GM10847 (cell line): ENCODE measurements around the gene GRIN3B.

Experiments used
- POLR2A ChIP-seq: IDR thresholded peaks from 2 replicates; pipeline ENCODE4 v1.6.1; 2011; ENCODE audit not compliant: insufficient read length; ENCODE audit errors: extremely low read depth

Gene GRIN3B

DNA sequence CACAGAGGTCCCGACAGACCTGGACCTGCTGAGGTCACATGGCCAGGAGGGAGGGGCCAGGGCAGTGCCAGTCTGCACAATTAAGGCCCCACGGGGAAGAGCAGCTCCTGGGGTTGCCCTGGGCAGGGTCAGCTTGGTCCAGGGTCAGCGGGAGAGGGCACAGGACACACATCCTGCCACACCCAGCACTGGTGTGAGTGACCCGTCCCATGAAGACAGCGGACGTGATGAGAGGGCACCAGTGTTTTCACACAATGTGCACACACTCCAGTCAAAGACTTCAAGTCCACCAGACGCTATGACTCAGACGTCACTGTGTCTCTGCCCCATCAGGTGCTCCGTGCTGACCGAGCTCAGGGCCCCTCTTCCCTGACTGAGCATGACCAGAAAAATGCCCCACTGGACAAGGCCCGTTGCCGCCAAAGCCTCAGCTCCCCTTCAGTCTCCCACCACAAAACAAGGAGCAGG is 16.5 kb downstream of the GRIN3B start:
- no peak for TF ChIP-seq POLR2A

DNA sequence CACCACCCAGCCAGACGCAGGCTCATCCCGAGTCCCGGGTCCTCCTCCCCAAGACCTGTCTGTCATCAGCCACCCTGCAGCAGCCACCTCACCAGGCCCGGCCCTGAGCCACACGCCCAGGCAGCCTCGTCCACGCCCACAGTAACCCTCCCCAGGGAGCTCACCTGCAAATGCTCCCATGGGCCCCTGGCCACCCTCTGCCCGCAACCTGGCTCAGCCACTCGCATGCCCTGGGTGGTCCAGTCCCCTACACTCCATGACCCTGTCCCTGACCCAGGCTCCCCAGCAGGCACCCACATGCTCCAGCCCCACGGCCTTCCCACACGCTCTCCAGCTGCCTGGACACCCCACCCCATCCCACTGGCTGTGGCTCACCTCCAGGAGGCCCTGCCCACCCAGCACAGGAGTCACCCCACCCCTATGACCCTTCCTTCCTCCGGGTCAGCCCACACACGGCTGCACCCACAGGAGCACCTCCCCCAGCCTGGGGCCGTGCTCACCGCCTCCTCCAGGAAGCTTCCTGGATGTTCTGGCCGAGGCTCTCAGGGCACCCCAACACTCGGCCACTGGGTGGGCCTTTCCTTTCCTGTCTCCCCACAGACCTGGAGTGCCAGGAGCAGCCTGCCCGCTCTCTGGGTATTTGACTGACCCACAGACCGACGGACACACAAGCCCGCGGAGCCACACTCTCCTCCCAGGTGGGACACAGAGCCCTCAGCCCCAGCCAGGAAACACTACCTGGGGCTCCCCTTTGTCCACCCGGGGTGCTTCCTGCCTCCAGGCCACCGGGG is 17.1 kb downstream of the GRIN3B start:
- TF ChIP-seq POLR2A, result no peak

DNA sequence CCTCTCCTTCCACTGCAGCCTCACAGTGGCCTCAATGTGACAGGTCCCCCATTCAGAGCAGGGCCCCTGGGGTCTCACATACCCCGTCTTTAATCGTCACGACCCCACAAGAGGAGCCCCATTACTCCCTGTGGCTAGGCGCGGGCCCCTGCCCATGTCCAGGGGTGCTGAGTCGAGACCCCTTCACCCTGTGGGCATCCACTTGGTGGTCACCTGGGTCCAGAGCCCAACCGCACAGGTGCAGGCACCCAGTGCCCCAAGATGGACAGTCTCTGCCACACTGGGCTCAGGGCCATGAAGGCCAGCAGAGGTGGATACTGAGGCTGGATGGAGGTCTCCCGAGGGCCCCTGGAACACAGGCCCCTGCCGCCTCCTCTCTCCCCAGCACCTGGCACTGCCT is 17.7 kb downstream of the GRIN3B start:
- no peak for TF ChIP-seq POLR2A

DNA sequence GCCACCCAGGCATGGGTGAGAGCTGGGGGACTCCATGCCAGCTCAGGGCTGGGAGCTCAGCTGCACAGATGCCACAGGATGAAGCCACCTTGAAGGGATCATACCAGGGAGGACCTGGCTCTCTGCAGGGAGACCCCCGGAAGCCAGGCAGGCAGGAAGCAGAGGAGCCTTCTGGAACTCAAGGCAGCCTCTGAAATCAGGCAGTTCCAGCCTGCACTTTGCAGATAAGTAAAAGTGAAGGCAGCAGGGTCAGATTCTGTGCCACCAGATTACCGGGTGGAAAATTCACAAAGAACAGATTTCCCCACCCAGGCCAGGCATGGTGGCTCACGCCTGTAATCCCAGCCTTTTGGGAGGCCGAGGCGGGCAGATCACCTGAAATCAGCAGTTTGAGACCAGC is 18.2 kb downstream of the GRIN3B start:
- no peak for TF ChIP-seq POLR2A

DNA sequence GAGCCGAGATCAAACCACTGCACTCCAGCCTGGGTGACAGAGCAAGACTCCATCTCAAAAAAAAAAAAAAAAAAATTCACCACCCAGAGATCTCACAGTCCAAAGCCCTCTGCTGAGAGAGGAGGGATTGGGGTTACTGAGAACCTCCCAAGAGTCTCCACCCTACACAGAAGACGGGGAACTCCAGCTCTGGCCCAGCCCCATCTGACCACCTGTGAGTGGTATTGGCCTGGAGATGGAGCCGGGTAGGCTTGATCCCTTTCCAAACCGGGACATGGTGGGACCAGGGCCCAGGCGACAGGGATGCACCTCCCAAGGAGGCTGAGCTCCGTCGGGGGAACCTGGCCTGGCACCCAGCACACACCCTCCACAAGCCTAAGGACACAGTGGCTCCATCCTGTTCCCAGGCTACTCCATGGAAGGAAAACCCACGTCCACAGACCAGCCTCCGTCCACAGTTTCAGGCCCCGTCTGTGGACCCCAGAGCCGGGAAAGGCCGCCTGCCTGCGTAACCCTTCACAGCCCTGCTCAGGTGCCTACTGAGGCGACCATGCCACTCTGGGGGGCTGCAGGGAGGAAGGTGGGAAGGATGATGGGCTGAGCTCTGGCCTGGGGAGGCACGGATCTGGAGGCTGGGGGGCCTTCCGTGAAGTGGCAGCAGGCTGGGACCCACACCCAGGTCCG is 18.9 kb downstream of the GRIN3B start:
- TF ChIP-seq POLR2A, result no peak

DNA sequence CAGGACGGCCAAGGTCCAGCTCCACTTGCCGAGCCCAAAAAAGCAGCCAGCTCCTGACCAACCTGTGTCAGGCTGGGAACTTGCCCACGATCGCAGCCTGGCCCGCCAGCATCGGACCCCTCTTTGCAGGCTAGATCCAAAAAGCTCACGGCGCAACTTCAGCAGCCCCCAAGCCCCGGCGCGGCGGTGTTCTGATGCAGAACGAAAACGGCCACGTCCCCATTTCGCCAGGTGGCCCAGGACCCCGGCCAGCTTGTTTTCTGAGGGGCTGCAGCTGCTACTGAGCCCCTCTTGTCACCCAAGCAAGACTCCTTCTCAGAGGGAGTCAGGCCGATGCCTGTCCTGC is 19.4 kb downstream of the GRIN3B start:
- TF ChIP-seq POLR2A, result no peak

DNA sequence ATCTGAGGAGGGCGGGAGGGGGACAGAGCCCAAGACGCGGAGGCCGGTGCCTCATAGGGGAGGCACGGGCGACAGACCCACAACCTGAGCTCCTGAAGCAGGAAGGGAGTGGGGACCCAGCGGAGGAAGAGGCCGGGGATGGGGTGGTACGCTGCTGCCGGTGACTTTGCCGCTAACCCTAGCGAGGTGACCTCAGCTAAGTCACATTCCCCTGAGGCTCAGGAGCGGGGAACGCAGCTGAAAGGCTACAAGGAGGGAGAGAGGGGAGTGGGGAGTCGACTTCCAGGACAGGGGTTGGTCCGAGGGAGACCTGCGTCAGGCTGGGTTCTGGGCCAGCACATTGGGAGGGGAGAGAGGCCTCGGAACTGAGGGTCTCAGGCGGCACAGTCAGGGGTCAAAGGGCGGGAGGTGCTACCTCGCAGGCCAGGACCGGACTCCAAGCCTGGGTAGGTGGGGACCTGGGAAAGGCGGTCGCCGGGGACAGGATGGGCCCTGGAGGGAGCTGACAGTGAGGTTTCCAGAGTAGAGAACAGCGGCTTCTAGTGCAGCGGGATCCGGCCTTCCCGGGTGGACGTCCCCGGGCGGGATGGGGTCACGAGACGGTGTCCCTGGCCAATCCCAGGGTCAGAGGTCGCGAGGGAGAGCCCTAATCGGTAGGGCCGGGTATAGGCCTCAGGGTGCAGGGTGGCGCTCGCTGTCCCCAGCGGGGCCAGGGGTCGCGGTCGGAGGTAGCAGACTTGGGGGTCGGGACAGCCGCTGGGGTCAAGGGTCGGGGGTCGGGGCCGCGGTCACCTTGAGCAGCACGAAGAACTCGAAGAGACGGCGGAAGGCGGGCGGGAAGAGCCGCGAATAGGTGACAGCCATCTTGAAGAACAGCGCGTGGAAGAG is 20.0 kb downstream of the GRIN3B start:
- no peak for TF ChIP-seq POLR2A

DNA sequence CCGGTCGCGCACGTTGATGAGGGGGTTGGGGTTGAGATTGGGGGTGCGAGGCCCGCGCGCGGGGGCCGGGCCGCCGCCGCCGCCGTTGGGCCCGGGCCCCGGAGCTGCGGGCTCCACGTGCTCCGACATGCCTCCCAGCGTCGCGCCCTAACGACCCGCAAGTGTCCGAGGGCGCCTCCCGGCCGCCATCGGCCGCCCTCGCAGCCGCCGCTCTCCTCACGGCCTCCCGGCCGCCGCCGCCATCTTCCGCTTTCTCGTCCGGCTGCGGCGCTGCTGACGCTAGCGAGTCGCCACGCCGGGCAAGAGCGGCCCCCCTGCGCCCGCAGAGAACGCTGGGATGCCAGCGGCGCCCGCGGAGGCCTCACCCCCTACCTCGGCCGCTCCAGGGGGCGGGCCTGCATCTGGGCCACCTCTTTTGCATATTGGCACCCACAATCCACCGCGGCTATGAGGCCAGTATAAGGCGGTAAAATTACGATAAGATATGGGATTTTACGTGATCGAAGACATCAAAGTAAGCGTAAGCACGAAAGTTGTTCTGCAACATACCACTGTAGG is 20.7 kb downstream of the GRIN3B start, which contains the start of gene TMEM259:
TMEM259 (minus strand) TSS at position 256 of the 558 bp plus-strand sequence; CDS start at position 129, 127 bp downstream.
- peak; percentile 80 for TF ChIP-seq POLR2A

DNA sequence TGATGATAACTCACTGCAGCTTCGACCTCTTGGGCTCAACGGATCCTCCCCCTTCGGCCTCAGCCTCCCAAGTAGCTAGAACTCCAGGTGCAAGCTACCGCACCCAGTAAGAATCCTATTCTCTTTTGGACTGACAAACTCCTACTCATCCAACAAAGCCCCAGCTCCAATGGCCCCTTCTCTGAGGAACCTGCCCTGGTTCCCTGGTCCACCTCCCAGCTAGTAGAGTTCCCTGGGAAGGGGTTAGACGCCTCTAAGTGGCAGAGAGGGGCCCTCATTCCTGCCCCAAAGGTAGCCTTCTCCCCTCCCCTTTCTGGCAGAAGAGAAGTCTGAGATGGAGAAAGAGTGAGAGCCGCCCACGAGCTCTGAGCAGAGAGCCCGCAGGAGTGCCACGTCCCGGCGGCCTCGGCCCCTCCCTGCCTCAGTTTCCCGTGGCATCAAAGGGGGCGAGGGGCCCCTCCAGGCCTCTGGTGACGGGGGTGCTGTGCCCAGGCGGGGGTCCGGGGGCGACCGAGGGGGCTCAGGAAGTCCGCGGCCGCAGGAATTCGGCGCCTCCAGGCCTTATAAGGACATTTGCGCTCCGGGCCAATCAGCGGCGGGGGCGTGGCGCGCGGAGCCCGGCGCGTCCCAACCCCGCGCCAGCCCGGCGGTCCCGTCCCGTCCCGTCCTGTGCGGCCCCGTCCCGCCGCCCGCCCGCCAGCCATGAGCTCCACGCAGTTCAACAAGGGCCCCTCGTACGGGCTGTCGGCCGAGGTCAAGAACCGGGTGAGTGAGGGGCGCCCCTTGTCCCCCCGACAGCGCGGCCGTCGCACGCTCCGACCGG is 26.0 kb downstream of the GRIN3B start, which contains the start of gene CNN2:
CNN2 (plus strand) TSS at position 649 of the 823 bp plus-strand sequence; CDS start at position 703, 54 bp downstream.
- TF ChIP-seq POLR2A, result peak; percentile 69

DNA sequence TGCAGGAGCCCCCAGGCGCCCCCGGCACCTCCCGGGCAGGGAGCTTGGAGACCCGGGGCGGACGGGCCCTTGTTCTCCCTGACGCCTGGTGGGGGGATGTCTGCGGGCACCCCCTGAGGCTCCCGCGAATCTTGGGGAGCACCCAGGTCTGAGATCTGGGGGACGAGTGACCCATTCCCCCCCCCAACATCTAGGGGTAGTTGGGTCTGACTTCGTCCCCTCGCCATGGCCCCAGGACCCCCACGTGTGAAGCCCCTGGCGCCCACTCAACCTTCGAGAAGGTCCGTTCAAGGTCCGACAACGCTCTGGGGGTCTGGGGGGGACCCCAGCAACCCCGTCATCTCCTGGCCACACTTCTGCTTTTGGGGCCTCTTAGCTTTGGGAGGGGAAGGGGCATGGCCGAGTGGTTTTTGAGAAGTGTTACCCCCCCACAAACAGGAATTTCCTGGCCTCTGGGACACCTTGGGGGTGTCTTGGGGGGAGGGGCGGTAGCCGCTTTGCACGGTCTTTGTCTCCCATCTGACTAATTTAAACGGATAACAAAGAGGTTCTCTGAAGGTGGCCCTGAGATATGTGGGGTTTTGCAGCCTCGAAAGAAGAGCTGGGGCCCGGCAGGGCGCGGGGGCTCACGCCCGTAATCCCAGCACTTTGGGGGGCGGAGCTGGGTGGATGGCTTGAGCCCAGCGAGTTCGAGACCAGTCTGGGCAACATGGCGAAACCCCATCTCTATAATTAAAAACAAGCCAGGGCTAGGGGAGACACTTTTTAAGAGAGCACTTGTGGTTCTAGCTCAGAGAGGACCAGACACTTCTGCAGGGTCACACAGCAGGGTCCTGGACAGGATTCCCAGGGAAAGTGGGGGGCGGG is 26.8 kb downstream of the GRIN3B start:
- no peak for TF ChIP-seq POLR2A

DNA sequence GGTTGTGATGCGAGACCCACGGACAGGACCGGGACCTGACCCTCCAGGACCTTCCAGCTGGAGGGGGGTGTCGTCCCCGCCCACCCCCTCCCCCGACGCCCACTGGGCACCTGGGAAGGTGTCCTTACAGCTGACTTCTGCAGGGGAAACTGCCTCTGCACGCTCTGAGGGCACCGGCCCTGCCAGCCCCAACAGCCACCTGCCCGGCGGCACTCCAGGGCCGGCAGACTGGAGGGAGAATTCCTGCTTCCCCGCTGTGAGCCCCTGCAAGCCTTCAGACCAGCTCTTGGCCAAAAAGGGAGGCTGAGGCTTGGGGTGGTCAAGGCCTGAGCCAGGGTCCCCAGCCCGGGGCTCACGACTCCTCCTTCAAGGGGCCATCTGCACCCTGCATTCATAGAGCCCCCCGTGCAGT is 27.4 kb downstream of the GRIN3B start:
- no peak for TF ChIP-seq POLR2A

DNA sequence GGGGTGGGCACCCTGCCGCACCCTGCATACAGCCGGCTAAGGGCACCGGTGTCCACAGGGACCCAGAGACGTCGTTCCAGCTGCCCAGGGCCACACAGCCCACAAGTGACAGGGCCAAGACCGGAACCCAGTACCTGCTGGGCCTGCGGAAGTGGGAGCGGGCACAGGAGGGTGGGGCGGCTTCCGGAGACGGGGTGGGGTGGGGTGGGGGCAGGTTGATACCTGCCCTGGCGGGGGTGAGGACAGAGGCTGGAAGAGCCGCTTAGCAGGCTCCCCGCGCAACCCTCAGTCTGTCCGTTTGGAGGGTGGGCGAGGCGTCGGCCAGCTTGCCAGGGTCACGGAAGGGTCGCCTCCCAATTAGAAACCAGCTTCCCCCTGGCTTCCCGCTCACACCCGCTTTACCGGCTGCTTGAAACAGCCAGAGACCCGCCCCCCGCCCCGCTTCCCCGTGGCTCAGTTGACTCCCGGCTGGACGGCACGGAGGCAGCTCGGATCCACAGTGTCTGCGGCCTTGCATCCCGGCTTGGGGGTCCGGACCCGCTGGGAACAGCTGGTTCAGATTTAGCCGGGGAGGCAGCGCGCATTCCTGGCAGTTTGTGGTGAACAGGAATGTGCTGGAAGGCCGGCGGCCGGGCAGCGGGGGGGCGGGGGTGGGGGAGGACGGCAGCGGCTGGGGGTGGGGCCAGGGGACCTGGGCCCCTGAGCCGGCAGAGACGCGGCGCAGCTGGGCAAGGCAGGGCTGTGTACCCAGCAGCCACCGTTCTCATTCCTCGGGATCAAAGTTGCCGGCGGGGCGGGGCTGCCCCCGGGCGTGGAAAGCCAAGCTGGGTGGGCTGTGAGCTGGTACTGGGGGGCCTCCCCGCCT is 28.1 kb downstream of the GRIN3B start:
- peak; percentile 40 for TF ChIP-seq POLR2A
